DMS79 (cell line): ENCODE data around the gene SERPINA4.

Experiments used
- DNase-seq: peaks from one replicate; lab custom pipeline; 2025; lab: John Stamatoyannopoulos, UW

SERPINA4 gene

GRCh38 chr14:94542811-94543440, 18.3 kb upstream of the SERPINA4 start:
- no peak for DNase-seq

GRCh38 chr14:94543449-94544124, 17.7 kb upstream of the SERPINA4 start:
- no peak for DNase-seq

- DNase-seq: no peak
Measured at GRCh38 chr14:94544726-94545125, 16.5 kb upstream of the SERPINA4 start.

DNA sequence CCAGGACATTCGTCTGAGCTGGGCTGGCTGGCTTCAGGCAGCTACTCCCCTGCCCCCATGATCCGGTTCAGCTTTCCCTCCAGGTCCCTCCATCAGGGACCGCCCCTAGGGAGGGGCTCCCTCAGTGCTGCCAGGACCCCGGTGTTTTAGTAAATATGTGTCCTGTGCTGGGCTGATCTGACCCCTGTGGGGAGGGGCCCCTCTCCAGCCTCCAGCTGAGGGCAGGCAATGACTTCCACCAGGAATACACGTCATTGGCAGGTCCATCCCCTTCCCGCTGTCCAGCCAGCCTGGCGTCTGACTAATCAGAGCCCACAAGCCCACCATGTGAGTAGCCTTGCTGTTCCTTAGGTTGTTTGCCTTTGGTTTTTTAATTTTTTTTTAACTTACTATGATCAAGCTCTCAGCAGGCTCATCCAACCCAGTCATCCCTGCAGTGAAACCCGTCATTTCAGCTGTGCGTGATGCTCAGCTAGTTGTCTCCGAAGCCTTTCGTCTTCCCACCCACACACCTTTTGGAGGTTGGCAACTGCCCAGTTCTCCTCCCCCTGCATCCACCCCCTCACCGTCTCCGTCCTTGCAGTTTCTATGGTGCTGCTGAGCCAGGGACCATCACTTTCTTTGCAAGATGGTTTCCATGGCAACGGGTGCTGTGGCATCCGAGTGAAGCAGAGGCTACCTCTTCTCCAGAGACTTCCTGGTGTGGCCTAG, 16.0 kb upstream of the SERPINA4 start:
- no peak for DNase-seq

GRCh38 chr14:94547151-94547680, 14.0 kb upstream of the SERPINA4 start:
- DNase-seq: no peak

- no peak for DNase-seq
Measured at GRCh38 chr14:94547726-94548125, 13.5 kb upstream of the SERPINA4 start.

- no peak for DNase-seq
Measured at GRCh38 chr14:94548131-94548998, 12.9 kb upstream of the SERPINA4 start.

GRCh38 chr14:94548999-94549985, 11.9 kb upstream of the SERPINA4 start:
- DNase-seq: no peak

DNA sequence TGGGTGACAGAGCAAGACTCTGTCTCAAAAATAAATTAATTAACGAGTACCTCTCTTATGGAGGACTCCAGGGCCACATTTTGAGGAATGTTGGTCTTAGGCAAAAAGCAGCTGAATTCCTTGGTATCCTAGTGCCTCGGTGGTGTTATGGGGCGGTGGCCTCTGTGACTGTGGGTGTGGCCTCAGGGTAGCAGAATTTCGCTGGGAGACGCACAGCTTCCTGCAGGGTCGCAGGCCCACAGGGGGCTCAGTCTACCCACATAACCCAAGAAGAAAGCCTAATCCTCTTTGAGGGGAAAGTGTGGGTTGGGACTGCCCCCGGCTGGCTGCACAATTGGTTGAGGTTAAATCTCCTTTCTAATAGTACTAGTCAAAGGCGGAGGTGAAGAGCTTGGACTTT, 11.2 kb upstream of the SERPINA4 start:
- no peak for DNase-seq

DNA sequence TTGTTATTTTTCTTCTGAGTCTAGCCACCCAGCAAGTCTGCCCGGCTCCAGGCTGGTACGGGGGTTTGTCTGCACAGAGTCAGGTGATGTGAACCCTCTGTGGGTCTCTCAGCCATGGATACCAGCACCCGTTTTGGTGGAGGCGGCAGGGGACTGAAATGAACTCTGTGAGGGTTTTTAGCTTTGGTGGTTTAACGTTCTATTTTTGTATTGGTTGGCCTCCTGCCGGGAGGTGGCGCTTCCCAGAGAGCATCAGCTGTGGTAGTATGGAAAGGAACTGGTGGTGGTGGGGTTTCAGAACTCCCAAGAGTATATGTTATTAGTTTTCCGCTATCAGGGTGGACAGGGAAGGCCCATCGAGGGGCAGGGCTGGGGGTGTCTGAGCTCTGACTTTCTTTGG, 5.3 kb upstream of the SERPINA4 start:
- no peak for DNase-seq

- no peak for DNase-seq
Measured at GRCh38 chr14:94557327-94557726, 3.9 kb upstream of the SERPINA4 start.

GRCh38 chr14:94558842-94559241, 2.4 kb upstream of the SERPINA4 start:
- no peak for DNase-seq

- DNase-seq: no peak
Measured at GRCh38 chr14:94559638-94560290, 1.5 kb upstream of the SERPINA4 start.

DNA sequence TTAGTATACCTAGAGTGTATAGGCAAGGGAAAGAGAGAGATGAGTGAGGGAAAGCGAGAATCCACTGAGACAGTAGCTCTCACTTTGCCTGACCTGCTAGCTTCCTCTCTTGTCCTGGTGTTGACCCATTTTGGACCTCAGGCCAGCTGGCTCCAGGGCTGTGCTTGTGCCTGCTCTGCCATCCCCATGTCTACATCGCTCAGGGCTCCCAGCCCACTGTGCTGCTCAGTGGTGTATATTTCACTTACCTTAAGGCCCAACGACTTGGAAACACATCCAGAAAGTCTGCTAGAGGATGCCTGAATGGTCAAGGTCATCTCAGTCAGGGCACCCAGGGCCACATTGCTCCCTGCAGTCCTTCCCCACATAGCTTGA, 964 bp upstream of the SERPINA4 start:
- DNase-seq: no peak

DNA sequence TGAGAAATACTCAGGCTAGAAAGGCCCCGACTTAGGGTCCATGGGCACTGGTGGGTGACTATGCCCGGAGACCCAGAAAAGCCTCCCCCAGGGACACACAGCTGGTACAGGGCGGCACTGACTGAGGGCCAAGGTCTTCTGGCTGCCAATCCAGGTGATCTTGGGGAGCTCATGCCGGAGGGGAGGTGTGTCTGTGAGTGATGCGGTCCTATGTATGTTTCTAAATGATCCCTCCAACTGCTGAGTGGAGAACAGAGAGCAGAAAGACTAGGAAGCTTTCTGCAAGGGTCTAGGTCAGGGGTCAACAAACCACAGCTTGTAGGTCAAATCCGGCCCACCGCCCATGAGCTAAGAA, 391 bp downstream of the SERPINA4 start:
- DNase-seq: no peak

DNA sequence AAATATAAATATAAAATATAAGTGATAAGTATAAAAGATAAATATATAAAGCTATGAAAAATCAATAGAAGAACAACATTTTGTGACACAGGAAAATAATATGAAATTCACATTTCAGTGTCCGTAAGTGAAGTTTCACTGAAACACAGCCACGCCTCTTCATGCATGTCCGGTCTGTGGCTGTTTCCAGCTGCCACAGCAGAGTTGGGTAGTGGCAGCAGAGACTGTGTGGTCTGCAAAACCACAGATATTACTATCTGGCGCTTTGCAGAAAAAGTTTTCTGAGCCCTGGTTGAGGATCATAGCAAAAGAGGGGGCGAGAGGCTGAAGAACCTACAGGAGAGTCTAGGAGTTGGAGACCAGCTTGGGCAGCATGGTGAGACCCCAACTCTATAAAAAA, 780 bp downstream of the SERPINA4 start:
- DNase-seq: no peak

DNA sequence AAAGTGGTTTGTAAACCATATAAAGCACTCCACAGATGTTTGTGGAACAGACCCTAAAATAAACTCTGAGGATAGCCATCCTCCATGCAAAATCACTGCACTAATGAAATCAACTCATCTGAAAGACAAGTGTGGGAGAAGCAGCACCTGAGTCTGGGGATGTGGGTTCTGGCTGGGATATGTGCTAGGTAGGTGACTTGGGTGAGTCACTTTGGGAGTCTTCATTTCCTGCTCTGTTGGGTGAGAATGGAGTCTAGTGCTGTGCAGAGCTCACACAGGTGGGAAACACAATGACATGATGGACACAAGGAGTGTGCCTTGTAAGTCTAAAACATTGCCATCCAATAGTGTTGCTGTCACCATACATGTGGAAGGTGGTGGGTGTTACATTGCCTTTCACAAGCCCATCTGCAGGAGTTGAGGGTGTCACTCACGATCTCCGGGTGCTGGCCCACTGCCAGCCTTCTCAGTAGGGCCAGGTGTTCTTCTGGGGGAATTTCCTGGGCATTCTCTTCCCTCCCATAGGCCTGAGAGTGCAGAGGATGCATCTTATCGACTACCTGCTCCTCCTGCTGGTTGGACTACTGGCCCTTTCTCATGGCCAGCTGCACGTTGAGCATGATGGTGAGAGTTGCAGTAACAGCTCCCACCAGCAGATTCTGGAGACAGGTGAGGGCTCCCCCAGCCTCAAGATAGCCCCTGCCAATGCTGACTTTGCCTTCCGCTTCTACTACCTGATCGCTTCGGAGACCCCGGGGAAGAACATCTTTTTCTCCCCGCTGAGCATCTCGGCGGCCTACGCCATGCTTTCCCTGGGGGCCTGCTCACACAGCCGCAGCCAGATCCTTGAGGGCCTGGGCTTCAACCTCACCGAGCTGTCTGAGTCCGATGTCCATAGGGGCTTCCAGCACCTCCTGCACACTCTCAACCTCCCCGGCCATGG, 2.0 kb downstream of the SERPINA4 start:
- DNase-seq: no peak

DNA sequence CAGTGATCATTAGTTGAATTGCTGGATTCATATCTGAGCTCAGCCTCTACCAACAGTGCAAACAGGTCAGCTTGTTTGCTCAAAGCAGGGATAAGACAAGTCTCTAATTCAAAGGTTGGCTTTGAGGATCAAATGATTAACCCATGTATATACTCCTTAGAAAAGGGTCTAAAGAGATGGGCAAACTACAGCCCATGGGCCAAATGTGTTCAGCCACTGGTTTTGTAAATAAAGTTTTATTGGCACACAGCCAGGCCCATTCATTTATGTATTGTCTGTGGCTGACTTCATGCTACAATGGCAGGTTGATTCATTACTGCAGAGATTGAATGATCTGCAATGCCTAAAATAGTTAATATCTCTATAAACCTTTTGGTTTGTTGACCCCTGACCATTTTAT, 3.1 kb downstream of the SERPINA4 start:
- DNase-seq: no peak

- DNase-seq: no peak
Measured at GRCh38 chr14:94568186-94568585, 6.9 kb downstream of the SERPINA4 start.
